ENCODE results near the gene LRP11.
A peak's percentile ranks its signal among the peaks of the same experiment; 100 is the strongest.
"Not testable (repeated sequence)": the region's sequence is repeated elsewhere in the genome, so short reads cannot be mapped to it uniquely, and the experiment has no call there.

Gene LRP11

DNA sequence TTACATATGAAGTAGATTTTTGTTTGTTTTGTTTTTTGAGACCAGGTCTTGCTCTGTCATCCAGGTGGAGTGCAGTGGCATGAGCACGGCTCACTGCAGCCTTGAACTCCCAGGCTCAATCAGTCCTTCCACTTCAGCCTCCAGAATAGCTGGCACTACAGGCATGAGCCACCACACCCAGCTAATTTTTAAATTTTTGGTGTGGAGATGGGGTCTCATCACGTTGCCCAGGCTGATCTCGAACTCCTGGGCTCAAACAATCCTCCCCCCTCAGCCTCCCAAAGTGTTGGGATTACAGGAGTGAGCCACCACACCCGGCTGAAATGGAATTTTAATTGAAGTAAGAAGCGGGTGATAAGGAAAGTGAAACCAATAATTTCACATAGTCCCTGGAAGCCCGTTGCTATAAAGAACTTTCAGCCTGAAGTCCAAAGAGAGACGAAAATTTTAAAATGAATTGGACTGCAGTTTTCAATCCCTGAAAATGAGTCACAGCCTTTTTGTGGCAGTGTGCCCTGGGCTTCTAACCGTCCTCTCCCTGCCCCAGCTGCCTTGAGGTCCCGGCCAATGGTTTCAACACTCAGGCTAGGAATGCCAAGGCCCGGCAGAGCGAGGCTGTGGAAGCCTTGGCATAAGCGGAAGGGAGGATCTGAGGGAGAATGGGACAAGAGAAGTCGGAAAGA lies 33.0 kb upstream of the LRP11 start:
- H3K4me3 ChIP-seq (ENCODE audit: low read length), result peak overlapping the region; percentile 82
- H3K9ac ChIP-seq (ENCODE audit: low read length), result peak overlapping the region; percentile 88
- H3K27me3 ChIP-seq (replicated peaks; ENCODE audit: control insufficient read depth, insufficient read depth, low read length), result no peaks in the 10 kb centered on the region
- H3K4me1 ChIP-seq (ENCODE audit: control insufficient read depth, insufficient read depth, low read length), result peaks cover 49% of the 10 kb centered on the region
- peak; percentile 96 for DNase-seq (ENCODE audit: low read depth)
- H3K9me3 ChIP-seq (ENCODE audit: control insufficient read depth, low read length), result no peaks in the 10 kb centered on the region
- no peaks in the 10 kb centered on the region for H3K36me3 ChIP-seq (ENCODE audit: control insufficient read depth, insufficient read depth, low read length, severe bottlenecking)

DNA sequence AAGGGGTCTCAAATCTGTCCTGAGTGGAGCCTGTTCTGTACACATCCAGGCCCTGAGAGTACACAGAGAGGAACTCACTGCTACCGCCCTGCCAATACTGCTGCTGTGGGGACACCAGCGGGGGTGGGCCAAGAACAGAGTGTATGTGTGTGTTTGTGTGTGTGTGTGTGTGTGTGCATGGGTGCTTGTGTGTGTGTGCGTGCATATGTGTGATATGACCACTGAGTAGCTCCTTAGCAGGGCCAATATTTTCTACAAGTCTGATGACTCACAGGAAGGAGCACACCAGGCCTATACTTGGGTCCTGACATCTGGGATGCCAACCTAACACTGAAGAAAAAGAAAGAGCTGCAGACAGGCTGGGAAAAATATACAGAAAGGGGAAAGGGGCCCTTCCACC lies 32.3 kb upstream of the LRP11 start:
- peak overlapping the region; percentile 82 for H3K4me3 ChIP-seq (ENCODE audit: low read length)
- DNase-seq (ENCODE audit: low read depth), result peak; percentile 13

GRCh38 chr6:149895833-149896271 lies 31.7 kb upstream of the LRP11 start:
- H3K9ac ChIP-seq (ENCODE audit: low read length), result peak overlapping the region; percentile 88
- no peaks in the 10 kb centered on the region for H3K27me3 ChIP-seq (replicated peaks; ENCODE audit: control insufficient read depth, insufficient read depth, low read length)
- peaks cover 54% of the 10 kb centered on the region for H3K4me1 ChIP-seq (ENCODE audit: control insufficient read depth, insufficient read depth, low read length)
- no peaks in the 10 kb centered on the region for H3K36me3 ChIP-seq (ENCODE audit: control insufficient read depth, insufficient read depth, low read length, severe bottlenecking)
- DNase-seq (ENCODE audit: low read depth), result peak; percentile 18
- H3K9me3 ChIP-seq (ENCODE audit: control insufficient read depth, low read length), result no peaks in the 10 kb centered on the region
- H3K4me3 ChIP-seq (ENCODE audit: low read length), result peak overlapping the region; percentile 63

More for the DNA sequence above, 32.3 kb upstream of the LRP11 start:
- no peaks in the 10 kb centered on the region for H3K9me3 ChIP-seq (ENCODE audit: control insufficient read depth, low read length)
- H3K9ac ChIP-seq (ENCODE audit: low read length), result peak overlapping the region; percentile 88
- peaks cover 49% of the 10 kb centered on the region for H3K4me1 ChIP-seq (ENCODE audit: control insufficient read depth, insufficient read depth, low read length)
- H3K27me3 ChIP-seq (replicated peaks; ENCODE audit: control insufficient read depth, insufficient read depth, low read length), result no peaks in the 10 kb centered on the region
- no peaks in the 10 kb centered on the region for H3K36me3 ChIP-seq (ENCODE audit: control insufficient read depth, insufficient read depth, low read length, severe bottlenecking)

GRCh38 chr6:149895048-149895590 lies 31.0 kb upstream of the LRP11 start:
- Histone ChIP-seq H3K36me3 (ENCODE audit: control insufficient read depth, insufficient read depth, low read length, severe bottlenecking) (no peaks in the 10 kb centered on the region), H3K4me1 (ENCODE audit: control insufficient read depth, insufficient read depth, low read length) (peaks cover 60% of the 10 kb centered on the region), H3K4me3 (ENCODE audit: low read length) (peak overlapping the region; percentile 63), H3K9ac (ENCODE audit: low read length) (peak overlapping the region; percentile 81), H3K9me3 (ENCODE audit: control insufficient read depth, low read length) (no peaks in the 10 kb centered on the region), H3K27me3 (replicated peaks; ENCODE audit: control insufficient read depth, insufficient read depth, low read length) (no peaks in the 10 kb centered on the region)
- DNase-seq (ENCODE audit: low read depth), result peak; percentile 72

DNA sequence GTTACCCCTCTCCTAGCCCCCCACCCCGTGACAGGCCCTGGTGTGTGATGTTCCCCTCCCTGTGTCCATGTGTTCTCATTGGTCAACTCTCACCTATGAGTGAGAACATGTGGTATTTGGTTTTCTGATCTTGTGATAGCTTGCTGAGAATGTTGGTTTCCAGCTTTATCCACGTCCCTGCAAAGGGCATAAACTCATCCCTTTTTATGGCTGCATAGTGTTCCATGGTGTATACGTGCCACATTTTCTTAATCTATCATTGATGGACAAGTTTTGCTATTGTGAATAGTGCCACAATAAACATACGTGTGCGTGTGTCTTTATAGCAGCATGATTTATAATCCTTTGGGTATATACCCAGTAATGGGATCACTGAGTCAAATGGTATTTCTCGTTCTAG lies 27.7 kb upstream of the LRP11 start:
- not testable (repeated sequence) for DNase-seq (ENCODE audit: low read depth); H3K9me3 ChIP-seq (ENCODE audit: control insufficient read depth, low read length); H3K4me3 ChIP-seq (ENCODE audit: low read length); H3K9ac ChIP-seq (ENCODE audit: low read length); H3K36me3 ChIP-seq (ENCODE audit: control insufficient read depth, insufficient read depth, low read length, severe bottlenecking); H3K27me3 ChIP-seq (replicated peaks; ENCODE audit: control insufficient read depth, insufficient read depth, low read length)
- peaks cover 59% of the 10 kb centered on the region for H3K4me1 ChIP-seq (ENCODE audit: control insufficient read depth, insufficient read depth, low read length)

DNA sequence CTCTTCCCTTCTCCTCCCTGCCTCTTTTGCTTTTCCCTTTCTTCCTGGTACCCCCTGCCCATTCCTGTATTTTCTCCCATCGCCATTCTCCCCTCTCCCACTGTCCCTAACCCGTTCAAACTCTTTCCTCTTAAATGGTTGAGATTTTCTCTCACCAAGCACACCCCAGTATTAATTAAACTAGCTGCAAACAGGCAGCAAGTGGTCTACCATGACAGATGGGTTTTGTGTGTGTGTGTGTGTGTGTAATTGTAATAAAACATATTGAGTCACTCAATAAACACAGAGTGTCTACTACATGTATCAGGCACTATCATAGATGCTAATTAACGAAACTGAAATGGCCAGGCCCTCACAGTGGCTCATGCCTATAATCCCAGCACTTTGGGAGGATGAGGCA lies 27.1 kb upstream of the LRP11 start:
- H3K4me1 ChIP-seq (ENCODE audit: control insufficient read depth, insufficient read depth, low read length), result peaks cover 57% of the 10 kb centered on the region
- H3K4me3 ChIP-seq (ENCODE audit: low read length), result no peak overlapping the region
- no peak for DNase-seq (ENCODE audit: low read depth)
- H3K9ac ChIP-seq (ENCODE audit: low read length), result no peak overlapping the region
- H3K9me3 ChIP-seq (ENCODE audit: control insufficient read depth, low read length), result no peaks in the 10 kb centered on the region
- H3K36me3 ChIP-seq (ENCODE audit: control insufficient read depth, insufficient read depth, low read length, severe bottlenecking), result no peaks in the 10 kb centered on the region
- no peaks in the 10 kb centered on the region for H3K27me3 ChIP-seq (replicated peaks; ENCODE audit: control insufficient read depth, insufficient read depth, low read length)

DNA sequence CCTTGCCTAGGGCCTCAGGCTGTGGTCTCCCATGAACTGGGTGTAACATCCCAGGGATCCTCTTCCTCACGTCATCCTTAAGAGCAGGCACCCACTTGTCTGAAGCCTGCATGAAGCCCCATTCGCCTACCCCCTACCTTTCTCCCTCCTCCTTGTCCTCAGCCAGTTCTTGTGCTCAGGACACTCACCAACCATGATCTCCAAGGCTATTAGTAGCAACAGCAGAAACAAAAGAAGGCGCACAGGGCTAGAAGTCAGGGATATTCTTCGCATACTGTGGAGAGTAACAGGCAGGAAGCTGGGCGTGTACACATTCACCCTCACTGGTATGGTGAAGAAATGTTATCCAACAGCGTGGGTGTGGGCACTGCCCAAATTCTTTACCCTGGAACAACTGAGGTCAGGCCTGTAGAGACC lies 26.5 kb upstream of the LRP11 start:
- Histone ChIP-seq H3K36me3 (ENCODE audit: control insufficient read depth, insufficient read depth, low read length, severe bottlenecking) (no peaks in the 10 kb centered on the region), H3K4me1 (ENCODE audit: control insufficient read depth, insufficient read depth, low read length) (peaks cover 50% of the 10 kb centered on the region), H3K4me3 (ENCODE audit: low read length) (no peak overlapping the region), H3K9me3 (ENCODE audit: control insufficient read depth, low read length) (no peaks in the 10 kb centered on the region), H3K9ac (ENCODE audit: low read length) (no peak overlapping the region), H3K27me3 (replicated peaks; ENCODE audit: control insufficient read depth, insufficient read depth, low read length) (no peaks in the 10 kb centered on the region)
- peak; percentile 42 for DNase-seq (ENCODE audit: low read depth)

DNA sequence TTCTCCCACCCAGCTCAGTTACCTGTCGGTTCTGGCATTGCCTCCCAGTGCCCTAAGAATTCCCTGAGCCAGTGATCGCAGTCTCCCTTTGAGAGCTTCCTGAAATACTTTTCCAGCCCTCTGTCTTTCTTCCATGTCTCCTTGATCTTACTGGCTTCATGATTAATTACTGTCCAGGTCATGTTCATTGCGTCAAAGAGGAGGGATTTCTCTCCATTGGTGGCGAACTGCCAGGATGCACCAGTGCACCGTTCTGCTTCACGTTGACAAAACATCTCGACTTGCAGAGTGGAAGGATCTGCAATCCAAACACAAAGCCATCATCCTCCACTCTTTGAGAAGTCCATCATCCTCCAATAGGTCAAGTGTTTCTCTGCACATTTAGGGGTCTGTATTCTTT lies 25.2 kb upstream of the LRP11 start:
- DNase-seq (ENCODE audit: low read depth), result no peak
- no peak overlapping the region for H3K4me3 ChIP-seq (ENCODE audit: low read length)

DNA sequence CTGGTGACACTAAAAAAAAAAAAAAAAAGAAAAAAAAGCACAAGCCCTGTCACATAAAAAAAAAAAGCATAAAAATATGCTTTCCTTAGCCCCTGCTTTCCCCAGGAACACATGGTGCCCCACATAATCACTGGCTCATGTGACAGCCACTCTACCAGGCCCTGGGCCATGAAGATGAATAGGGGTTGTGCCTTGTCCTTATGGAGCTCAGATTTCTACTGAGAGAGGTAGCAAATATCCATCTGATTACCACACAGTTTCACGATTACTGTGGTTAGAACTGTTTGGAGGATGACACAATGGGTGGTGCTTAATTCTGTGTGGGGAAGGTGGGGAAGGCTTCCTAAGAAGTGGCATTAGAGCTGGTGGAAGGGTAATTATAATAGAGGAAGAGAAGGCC lies 24.5 kb upstream of the LRP11 start:
- Histone ChIP-seq H3K27me3 (replicated peaks; ENCODE audit: control insufficient read depth, insufficient read depth, low read length) (no peaks in the 10 kb centered on the region), H3K4me3 (ENCODE audit: low read length) (no peak overlapping the region), H3K9ac (ENCODE audit: low read length) (peak overlapping the region; percentile 3), H3K4me1 (ENCODE audit: control insufficient read depth, insufficient read depth, low read length) (peaks cover 45% of the 10 kb centered on the region), H3K9me3 (ENCODE audit: control insufficient read depth, low read length) (no peaks in the 10 kb centered on the region), H3K36me3 (ENCODE audit: control insufficient read depth, insufficient read depth, low read length, severe bottlenecking) (no peaks in the 10 kb centered on the region)
- peak; percentile 38 for DNase-seq (ENCODE audit: low read depth)

More for the DNA sequence above, 25.2 kb upstream of the LRP11 start:
- Histone ChIP-seq H3K9me3 (ENCODE audit: control insufficient read depth, low read length) (no peaks in the 10 kb centered on the region), H3K36me3 (ENCODE audit: control insufficient read depth, insufficient read depth, low read length, severe bottlenecking) (no peaks in the 10 kb centered on the region), H3K4me1 (ENCODE audit: control insufficient read depth, insufficient read depth, low read length) (peaks cover 39% of the 10 kb centered on the region), H3K27me3 (replicated peaks; ENCODE audit: control insufficient read depth, insufficient read depth, low read length) (no peaks in the 10 kb centered on the region), H3K9ac (ENCODE audit: low read length) (no peak overlapping the region)

DNA sequence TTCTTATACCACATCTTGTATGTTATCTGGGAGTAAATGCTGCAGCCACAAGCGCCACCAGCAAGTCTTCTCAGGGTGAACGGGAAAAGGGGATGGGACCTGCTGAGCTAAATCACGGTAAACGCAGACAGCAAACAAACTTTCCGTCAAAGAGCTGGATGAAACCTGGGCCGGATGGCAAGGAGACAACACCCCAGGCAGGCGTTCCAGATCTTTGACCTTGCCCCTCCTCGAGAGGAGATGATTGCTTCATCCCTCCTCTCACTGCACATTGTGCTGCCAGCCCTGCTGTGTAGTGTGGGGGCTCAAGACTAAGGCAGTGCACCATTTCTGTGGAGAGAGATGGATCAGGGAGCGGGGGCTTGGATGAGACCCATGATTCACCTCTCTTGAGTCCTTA lies 23.9 kb upstream of the LRP11 start:
- Histone ChIP-seq H3K4me3 (ENCODE audit: low read length) (peak overlapping the region; percentile 3), H3K27me3 (replicated peaks; ENCODE audit: control insufficient read depth, insufficient read depth, low read length) (no peaks in the 10 kb centered on the region), H3K9ac (ENCODE audit: low read length) (peak overlapping the region; percentile 3), H3K36me3 (ENCODE audit: control insufficient read depth, insufficient read depth, low read length, severe bottlenecking) (no peaks in the 10 kb centered on the region), H3K9me3 (ENCODE audit: control insufficient read depth, low read length) (no peaks in the 10 kb centered on the region), H3K4me1 (ENCODE audit: control insufficient read depth, insufficient read depth, low read length) (peaks cover 45% of the 10 kb centered on the region)
- DNase-seq (ENCODE audit: low read depth), result no peak

DNA sequence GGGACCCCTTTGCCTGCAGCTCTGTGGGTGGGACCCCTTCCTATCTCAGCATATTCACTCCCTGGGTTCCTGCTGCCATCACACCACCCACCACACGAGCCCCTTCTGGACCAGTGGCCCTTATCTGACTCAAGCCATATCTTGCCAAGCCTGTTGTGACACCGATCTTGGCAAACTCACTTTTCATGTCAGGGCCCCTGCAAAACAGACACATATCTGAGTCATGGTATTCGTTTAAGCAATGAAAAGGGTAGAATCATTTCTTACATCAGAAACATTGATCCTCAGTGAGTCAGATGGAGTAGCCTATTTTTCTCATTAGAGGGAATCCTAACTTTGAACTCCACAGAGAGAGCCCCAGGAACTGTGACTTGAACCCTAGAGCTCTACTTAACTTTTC lies 23.2 kb upstream of the LRP11 start:
- H3K9ac ChIP-seq (ENCODE audit: low read length), result peak overlapping the region; percentile 3
- no peaks in the 10 kb centered on the region for H3K9me3 ChIP-seq (ENCODE audit: control insufficient read depth, low read length)
- peaks cover 45% of the 10 kb centered on the region for H3K4me1 ChIP-seq (ENCODE audit: control insufficient read depth, insufficient read depth, low read length)
- peak; percentile 71 for DNase-seq (ENCODE audit: low read depth)
- no peaks in the 10 kb centered on the region for H3K27me3 ChIP-seq (replicated peaks; ENCODE audit: control insufficient read depth, insufficient read depth, low read length)
- H3K4me3 ChIP-seq (ENCODE audit: low read length), result peak overlapping the region; percentile 3
- no peaks in the 10 kb centered on the region for H3K36me3 ChIP-seq (ENCODE audit: control insufficient read depth, insufficient read depth, low read length, severe bottlenecking)

Data from adipocyte (in vitro differentiated cells).